BE2C (cell line): ENCODE measurements around the gene CAPN13.

Experiments
- DNase-seq: peaks from one replicate; pipeline ENCODE4 v3.0.0-alpha.2; 2020
- H3K27me3 ChIP-seq: fragments of 250-450 bp; sonication (Bioruptor Pico); 2 replicates; pipeline ENCODE4 v1.5.1; 2020; ENCODE audit warnings: mild to moderate bottlenecking
- H3K36me3 ChIP-seq: fragments of 250-450 bp; sonication (Bioruptor Pico); 2 replicates; pipeline ENCODE4 v1.5.1; 2020; ENCODE audit warnings: mild to moderate bottlenecking
- H3K4me1 ChIP-seq: fragments of 250-450 bp; sonication (Bioruptor Pico); 2 replicates; pipeline ENCODE4 v1.5.1; 2020
- H3K4me3 ChIP-seq: 2 replicates; pipeline ENCODE4 v1.5.1; 2011; ENCODE audit warnings: low read depth, low read length
- H3K9me3 ChIP-seq: fragments of 250-450 bp; sonication (Bioruptor Pico); 2 replicates; pipeline ENCODE4 v1.5.1; 2020
- TF ChIP-seq, protein P1 (sequence below): IDR thresholded peaks from 2 replicates; pipeline ENCODE4 v1.5.1; 2012; ENCODE audit warnings: mild to moderate bottlenecking, low read depth, low read length

CAPN13 gene

GRCh38 chr2:30690126-30690561 lies 117.1 kb downstream of the CAPN13 start:
- Histone ChIP-seq H3K27me3 (no peaks in the 10 kb centered on the region), H3K9me3 (no peaks in the 10 kb centered on the region), H3K4me1 (no peaks in the 10 kb centered on the region), H3K36me3 (no peaks in the 10 kb centered on the region), H3K4me3 (no peak overlapping the region)
- DNase-seq, result no peak
- TF ChIP-seq, protein P1, sequence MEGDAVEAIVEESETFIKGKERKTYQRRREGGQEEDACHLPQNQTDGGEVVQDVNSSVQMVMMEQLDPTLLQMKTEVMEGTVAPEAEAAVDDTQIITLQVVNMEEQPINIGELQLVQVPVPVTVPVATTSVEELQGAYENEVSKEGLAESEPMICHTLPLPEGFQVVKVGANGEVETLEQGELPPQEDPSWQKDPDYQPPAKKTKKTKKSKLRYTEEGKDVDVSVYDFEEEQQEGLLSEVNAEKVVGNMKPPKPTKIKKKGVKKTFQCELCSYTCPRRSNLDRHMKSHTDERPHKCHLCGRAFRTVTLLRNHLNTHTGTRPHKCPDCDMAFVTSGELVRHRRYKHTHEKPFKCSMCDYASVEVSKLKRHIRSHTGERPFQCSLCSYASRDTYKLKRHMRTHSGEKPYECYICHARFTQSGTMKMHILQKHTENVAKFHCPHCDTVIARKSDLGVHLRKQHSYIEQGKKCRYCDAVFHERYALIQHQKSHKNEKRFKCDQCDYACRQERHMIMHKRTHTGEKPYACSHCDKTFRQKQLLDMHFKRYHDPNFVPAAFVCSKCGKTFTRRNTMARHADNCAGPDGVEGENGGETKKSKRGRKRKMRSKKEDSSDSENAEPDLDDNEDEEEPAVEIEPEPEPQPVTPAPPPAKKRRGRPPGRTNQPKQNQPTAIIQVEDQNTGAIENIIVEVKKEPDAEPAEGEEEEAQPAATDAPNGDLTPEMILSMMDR, result no peak

DNA sequence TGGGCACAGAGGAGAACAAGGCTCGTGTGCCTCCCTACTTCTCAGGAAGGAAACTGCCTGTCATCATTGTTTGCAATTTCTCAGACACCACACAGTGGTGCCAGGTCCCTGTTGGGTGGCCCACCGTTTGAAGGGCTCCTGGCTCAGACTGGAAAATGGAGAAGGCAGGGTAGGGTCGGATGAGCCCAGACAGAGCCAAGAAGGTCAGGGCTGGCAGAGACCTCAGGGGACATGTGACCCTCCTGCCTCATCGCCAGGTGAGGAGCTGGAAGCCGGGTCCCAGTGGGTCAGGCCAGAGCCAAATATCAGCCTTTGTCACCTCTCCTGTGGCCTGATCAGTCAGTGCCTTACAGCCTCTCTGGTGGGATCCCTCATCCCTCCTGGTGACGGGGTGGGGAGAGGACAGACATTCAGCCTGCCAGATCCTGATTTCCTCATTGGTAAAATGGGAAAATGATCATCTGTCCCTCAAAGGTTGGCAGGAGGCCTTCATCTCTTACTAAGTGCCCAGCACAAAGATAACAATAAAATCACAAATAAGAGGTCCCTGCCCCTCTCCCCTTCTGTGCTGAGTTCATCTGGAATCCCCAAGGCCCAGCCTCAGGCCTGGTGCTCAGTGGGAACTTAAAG lies 117.6 kb downstream of the CAPN13 start:
- H3K9me3 ChIP-seq, result no peaks in the 10 kb centered on the region
- no peaks in the 10 kb centered on the region for H3K36me3 ChIP-seq
- H3K27me3 ChIP-seq, result no peaks in the 10 kb centered on the region
- no peak overlapping the region for H3K4me3 ChIP-seq
- H3K4me1 ChIP-seq, result no peaks in the 10 kb centered on the region
- TF ChIP-seq, protein P1, result no peak
- no peak for DNase-seq

GRCh38 chr2:30688956-30689401 lies 118.3 kb downstream of the CAPN13 start:
- H3K27me3 ChIP-seq, result no peaks in the 10 kb centered on the region
- no peaks in the 10 kb centered on the region for H3K36me3 ChIP-seq
- no peak overlapping the region for H3K4me3 ChIP-seq
- TF ChIP-seq, protein P1, result no peak
- no peak for DNase-seq
- H3K4me1 ChIP-seq, result no peaks in the 10 kb centered on the region
- no peaks in the 10 kb centered on the region for H3K9me3 ChIP-seq

- no peak for DNase-seq
- Histone ChIP-seq H3K27me3 (no peaks in the 10 kb centered on the region), H3K36me3 (no peaks in the 10 kb centered on the region), H3K9me3 (no peaks in the 10 kb centered on the region), H3K4me1 (no peaks in the 10 kb centered on the region), H3K4me3 (no peak overlapping the region)
- TF ChIP-seq, protein P1, result no peak
These were observed 120.6 kb downstream of the CAPN13 start for GRCh38 chr2:30686669-30687068.

- peak; percentile 40 for DNase-seq
- H3K27me3 ChIP-seq, result no peaks in the 10 kb centered on the region
- H3K4me1 ChIP-seq, result no peaks in the 10 kb centered on the region
- no peaks in the 10 kb centered on the region for H3K36me3 ChIP-seq
- TF ChIP-seq, protein P1, result peak; percentile 59
- H3K9me3 ChIP-seq, result no peaks in the 10 kb centered on the region
- H3K4me3 ChIP-seq, result no peak overlapping the region
These were observed 121.2 kb downstream of the CAPN13 start for GRCh38 chr2:30686000-30686399.

- H3K27me3 ChIP-seq, result no peaks in the 10 kb centered on the region
- no peaks in the 10 kb centered on the region for H3K4me1 ChIP-seq
- no peak for DNase-seq
- TF ChIP-seq, protein P1, result no peak
- H3K9me3 ChIP-seq, result no peaks in the 10 kb centered on the region
- H3K36me3 ChIP-seq, result no peaks in the 10 kb centered on the region
- no peak overlapping the region for H3K4me3 ChIP-seq
These were observed 122.2 kb downstream of the CAPN13 start for GRCh38 chr2:30684996-30685395.
